ENCODE data around the gene PIAS1.
"Not testable (repeated sequence)": the region's sequence is repeated elsewhere in the genome, so short reads cannot be mapped to it uniquely, and the experiment has no call there.

PIAS1 gene

DNA sequence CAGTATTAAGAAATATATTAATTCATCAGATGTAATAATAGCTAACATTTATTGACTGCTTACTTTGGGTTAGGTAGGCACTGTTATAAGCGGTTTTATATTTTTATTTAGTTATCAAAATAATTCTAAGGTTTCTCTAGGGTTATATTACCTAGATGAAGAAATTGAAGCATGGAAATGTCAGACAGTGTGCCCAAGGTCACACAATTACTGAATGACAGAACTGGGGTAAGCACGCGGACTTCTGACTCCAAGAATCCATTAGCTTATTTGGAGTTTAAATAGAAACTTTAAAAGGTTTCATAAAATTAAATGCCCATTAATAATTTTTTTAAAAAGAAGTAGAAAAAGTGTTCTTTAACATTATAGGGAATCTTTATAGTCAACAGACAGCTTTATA, 76.7 kb downstream of the PIAS1 start:
- ATAC-seq = no peak

- no peak for ATAC-seq
These were observed 83.0 kb downstream of the PIAS1 start for GRCh38 chr15:68137096-68137495.

DNA sequence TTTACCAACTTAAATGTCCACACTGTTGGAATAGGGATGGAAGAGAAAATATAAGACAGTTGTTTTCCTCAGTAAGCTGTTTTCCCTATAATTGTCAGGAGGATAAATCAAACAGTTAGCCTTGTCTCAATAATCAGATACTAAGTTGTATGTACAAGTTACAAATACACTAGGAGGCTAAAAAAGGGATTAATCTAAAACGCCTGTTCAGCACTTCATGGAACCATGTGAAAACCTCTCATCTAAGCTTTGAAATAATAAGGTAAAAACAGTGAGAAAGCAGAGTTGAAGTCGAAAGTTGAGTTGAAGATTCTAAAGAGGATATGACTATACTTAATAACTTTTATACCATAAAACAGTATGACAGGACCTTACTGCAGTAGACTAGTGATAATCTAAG, 89.0 kb downstream of the PIAS1 start:
- ATAC-seq = no peak

- ATAC-seq = no peak
These were observed 89.7 kb downstream of the PIAS1 start for GRCh38 chr15:68143785-68144184.

DNA sequence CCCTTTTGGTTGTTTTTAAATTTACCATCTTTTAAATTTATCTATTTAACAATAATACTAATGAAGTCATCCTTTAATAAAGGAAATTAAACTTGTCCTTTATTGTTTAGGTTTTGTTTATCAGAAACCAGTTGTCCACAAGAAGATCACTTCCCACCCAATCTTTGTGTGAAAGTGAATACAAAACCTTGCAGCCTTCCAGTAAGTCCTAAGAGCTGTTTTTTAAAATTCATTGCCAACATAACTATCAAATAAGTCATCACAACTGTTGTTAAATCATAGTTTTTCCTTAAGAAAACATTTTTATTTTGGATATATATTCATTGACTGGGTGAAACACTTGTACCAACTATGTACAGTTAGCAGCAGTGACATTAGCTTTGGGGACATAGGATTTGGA, 91.6 kb downstream of the PIAS1 start:
- ATAC-seq = no peak

- ATAC-seq = no peak
These were observed 93.9 kb downstream of the PIAS1 start for GRCh38 chr15:68148039-68148438.

DNA sequence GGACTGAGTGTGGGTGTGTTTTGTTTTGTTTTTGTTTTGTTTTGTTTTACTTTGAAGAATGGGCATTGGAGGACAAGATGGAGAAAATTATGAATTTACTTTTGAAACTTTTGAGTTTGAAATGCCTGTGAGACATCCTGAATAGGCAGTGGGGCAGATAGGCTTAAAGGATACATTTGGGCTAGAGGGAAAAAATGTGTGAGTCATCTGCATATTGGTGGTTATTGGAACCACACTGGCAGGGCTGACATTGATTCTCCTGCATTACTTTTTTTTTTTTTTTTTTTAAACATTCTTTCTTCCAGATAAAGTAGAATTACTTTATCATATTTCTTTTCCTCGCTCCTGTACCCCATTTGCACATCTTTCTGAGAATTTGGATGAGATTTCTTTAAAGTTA, 94.9 kb downstream of the PIAS1 start:
- no peak for ATAC-seq

GRCh38 chr15:68150187-68150586, 96.1 kb downstream of the PIAS1 start:
- ATAC-seq = no peak

DNA sequence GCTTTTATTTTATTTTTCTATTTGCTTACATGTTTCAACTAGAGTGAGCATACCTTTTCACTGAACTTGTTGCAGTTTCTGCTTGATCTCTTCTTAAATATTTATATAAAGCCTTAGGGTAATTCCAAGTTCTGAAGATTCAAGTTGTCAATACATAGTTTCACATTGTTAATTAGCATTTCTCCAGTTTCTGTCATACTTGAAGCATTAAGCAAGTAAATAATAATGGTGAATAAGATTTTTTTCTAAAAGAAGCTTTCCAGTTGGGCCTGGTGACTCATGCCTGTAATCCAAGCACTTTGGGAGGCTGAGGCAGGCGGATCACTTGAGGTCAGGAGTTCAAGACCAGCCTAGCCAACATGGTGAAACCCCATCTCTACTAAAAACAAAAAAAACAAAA, 97.2 kb downstream of the PIAS1 start:
- no peak for ATAC-seq

GRCh38 chr15:68152342-68152741, 98.2 kb downstream of the PIAS1 start:
- no peak for ATAC-seq

GRCh38 chr15:68154923-68155559, 100.9 kb downstream of the PIAS1 start:
- no peak for ATAC-seq

- ATAC-seq = no peak
These were observed 103.0 kb downstream of the PIAS1 start for GRCh38 chr15:68157074-68157473.

GRCh38 chr15:68158046-68158628, 104.0 kb downstream of the PIAS1 start:
- ATAC-seq = no peak

DNA sequence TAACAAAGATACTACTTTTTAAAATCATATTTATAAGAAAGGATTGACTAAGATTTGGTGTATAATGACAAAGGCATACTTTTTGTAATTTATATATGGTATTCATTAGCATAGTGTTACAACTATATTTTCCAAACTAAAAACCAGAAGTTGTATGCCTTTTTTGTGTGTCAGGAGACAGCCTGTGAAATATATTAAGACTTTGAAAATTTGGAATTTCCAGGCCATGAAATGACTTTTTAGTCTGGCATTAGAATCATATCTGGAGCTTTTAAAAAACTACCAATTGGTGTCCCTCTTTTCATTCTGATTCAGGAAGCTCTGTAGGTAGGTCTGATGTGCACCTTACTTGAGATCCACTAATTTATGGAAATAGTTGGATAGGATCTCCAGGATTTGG, 109.1 kb downstream of the PIAS1 start:
- no peak for ATAC-seq

DNA sequence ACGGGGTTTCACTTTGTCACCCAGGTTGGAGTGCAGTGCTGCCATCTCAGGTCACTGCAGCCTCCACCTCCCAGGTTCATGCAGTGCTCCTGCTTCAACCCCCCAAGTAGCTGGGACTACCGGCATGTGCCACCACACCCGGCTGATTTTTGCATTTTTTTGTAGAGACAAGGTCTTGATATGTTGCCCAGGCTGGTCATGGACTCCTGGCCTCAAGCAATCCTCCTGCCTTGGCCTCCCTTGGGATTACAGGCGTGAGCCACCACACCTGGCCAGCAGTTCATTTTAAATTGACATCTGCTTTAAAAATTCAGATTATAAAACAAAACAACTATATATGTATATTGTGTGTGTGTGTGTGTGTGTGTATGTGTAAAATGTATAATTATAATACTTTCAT, 112.7 kb downstream of the PIAS1 start:
- ATAC-seq = no peak

- not testable (repeated sequence) for ATAC-seq
These were observed 117.9 kb downstream of the PIAS1 start for GRCh38 chr15:68172037-68172436.

DNA sequence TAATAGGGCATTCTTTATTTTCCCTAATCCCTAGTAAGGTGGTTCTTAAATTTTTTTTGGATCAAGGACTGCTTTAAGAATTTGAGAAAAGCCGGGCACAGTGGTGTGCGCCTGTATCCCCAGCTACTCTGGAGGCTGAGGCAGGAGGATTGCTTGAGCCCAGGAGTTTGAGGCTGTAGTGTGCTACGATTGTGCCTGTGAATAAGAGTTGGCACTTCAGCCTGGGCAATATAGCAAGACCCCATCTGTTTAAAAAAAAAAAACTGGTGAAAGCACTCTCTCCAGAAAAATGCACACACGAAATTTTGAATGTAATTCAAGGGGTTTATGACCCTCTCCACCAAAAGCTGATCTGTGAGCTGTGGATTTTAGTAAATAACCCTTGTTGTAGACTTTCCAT, 119.0 kb downstream of the PIAS1 start:
- no peak for ATAC-seq

DNA sequence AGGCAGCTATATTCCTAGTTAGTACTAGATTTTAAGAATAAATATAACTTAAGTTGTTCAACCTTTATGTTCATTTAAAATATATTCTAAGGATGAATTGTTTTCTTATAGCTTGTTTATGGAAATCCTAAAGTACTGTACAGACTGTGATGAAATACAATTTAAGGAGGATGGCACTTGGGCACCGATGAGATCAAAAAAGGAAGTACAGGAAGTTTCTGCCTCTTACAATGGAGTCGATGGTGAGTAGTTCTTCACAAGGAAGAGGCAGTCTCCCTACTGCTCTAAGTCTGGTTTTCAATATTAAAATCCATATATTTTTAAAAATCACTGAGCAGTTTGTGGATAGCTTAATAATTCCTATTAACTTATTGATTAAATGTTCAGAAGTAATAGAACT, 121.4 kb downstream of the PIAS1 start:
- no peak for ATAC-seq

DNA sequence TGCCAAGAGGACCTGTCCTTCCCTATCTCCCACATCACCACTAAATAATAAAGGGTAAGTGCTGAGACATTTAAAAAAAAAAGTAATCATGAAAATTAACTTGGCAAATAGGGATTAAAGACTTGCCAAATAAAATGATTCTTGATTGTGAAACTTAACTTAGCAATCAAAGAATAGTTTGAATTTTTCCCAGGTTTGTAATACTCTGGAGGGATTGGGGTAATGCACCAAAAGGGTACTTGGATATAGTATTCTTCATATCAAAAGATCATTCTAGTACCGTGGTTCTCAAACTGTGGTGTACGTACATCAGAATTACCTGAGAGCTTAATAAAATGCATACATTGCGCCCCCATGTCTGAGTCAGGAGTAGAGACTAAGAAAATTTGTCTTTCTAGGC, 122.5 kb downstream of the PIAS1 start:
- ATAC-seq = no peak

DNA sequence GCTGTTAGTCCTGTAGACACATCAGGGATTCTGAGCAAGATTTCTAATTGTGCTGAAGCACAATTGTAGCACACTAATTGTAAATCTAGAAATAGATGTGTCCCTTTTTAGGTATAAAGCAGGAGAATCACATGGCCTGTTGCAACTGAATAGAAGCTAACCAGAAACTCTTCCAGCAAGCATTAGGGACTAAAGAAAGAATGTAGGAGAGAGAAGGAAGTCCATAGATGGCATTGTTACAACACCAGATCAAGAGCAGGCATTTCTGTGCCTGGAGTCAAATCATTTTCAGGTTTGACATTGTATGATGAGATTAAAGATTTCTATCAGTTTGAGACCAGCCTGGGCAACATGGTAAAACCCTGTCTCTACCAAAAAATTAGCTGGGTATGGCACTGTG, 123.6 kb downstream of the PIAS1 start:
- no peak for ATAC-seq

GRCh38 chr15:68183616-68184315, 129.7 kb downstream of the PIAS1 start:
- no peak for ATAC-seq

DNA sequence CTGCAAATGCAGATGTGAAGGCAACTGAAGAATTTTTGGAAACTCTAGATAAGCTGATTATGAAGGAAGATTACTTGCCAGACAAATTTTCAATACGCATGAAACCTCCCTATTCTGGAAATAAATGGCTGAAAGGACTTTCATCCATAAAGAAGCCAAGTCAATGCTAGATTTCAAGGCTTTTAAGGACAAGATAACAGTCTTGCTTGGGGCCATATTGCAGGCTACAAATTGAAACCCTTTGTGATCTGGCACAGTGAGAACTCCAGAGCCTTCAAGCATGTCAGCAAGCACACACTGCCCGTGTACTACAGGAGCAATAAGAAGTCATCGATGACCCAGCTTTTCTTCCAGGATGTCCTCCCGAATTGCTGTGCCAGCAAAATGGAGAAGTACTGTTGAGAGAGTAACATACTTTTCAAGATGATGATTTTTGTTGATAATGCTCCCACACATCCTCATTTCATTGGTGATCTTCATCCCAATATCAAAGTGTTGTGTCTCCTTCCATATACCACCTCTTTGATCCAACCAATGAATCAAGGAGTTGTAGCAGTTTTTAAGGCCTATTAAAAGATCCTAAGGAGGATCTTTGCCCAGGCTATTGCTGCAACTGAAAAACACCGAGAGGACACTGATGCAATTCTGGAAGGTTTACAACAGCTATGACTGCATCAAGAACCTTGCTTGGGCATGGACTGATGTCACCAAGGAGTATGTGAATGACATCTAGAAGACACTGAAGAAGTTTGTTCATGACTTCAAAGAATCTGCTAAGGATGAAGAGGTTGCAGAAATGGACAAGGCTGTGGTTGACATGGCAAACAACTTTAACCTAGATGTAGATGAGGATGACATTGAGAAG, 130.7 kb downstream of the PIAS1 start:
- ATAC-seq = no peak

DNA sequence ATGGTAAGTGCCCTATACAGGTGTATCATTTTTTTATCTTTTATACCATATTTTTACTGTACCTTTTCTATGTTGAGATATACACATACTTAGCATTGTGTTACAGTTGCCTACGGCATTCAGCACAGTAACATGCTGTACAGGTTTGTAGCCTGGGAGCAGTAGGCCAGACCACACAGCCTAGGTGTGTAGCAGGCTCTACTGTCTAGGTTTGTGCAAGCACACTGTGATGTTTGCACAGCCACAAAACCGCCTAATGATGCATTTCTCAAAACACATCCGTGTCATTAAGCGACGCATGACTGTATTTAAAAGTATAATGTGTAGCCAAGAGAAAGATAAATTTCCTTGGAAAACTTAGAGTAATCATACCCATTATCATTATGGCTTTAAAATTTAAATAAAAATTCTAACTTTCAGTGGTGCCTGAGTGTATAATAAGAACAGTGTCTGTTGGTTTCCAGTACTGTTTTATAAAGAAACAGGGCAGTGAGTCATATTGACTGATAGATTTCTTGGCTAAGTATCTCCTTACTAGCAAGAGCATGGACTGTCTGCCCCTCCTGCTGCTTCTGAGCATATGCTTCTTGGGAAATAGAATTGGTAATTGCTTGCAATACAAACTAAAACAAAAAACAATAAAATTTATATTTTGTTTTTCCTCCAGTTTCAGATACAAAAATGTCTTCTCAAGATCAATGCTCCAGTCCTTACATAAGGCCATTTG, 132.7 kb downstream of the PIAS1 start:
- ATAC-seq = no peak

Measured in activated CD4-positive, CD25-positive, alpha-beta regulatory T cell treated with anti-CD3 and anti-CD28 coated beads, Interleukin-2, amount 50 U/mL, for 24 hours (primary cell).